A549 (cell line): ENCODE results near the gene SLC9A2. TPM values are rescaled to one million over a fixed set of nuclear protein-coding genes. Genes with fewer than 3 reads are reported as not detected.

Source experiments
- ATAC-seq, 2 experiments: fragments of 200-7000 bp in 1 of 2; fragments of >200 bp in 1 of 2; cut with Nextera tagmentation in 1 of 2; cut with Tn5 transposase in 1 of 2; 3 replicates each; pipeline versions ENCODE4 v1.8.0 to v1.9.1; 2018 to 2020; ENCODE audit warnings: mild to moderate bottlenecking in 1 of 2, moderate library complexity in 1 of 2
- CTCF ChIA-PET: fragments of 300-600 bp; sonication (Branson Sonifier 250); formaldehyde crosslinking; extraction: SDS; loops from one replicate; lab custom pipeline; 2021; ENCODE audit warnings: antibody characterized with exemption, inconsistent platforms; lab: Yijun Ruan, JAX
- POLR2A ChIA-PET: fragments of 350-600 bp; formaldehyde crosslinking; extraction: SDS; loops from one replicate; lab custom pipeline; 2021; ENCODE audit warnings: antibody characterized with exemption, inconsistent platforms; lab: Yijun Ruan, JAX
- DNase-seq, 2 experiments: peaks; one replicate each; pipeline versions ENCODE4 v3.0.0 to v3.0.0-alpha.2; 2011 to 2016; ENCODE audit warnings: low read depth in 1 of 2, low spot score in 1 of 2
- FAIRE-seq: peaks from 2 replicates; lab custom pipeline; 2011; peaks lifted over from hg19 to GRCh38; lab: Jason Lieb, UNC
- H3K27ac ChIP-seq, 2 experiments: fragments of >200 bp; sonication (Bioruptor Twin); formaldehyde crosslinking; 3 replicates each; pipeline ENCODE4 v1.5.1; 2016 to 2017
- H3K4me1 ChIP-seq: fragments of >200 bp; sonication (Bioruptor Twin); formaldehyde crosslinking; 3 replicates; pipeline ENCODE4 v1.6.1; 2016
- H3K4me2 ChIP-seq: fragments of >200 bp; sonication (Bioruptor Twin); formaldehyde crosslinking; 3 replicates; pipeline ENCODE4 v1.6.1; 2016
- H3K4me3 ChIP-seq: fragments of >200 bp; sonication (Bioruptor Twin); formaldehyde crosslinking; 3 replicates; pipeline ENCODE4 v1.5.1; 2016
- H3K9me3 ChIP-seq: fragments of >200 bp; sonication (Bioruptor Twin); formaldehyde crosslinking; 3 replicates; pipeline ENCODE4 v1.6.1; 2016
- CBX2 ChIP-seq: fragments of 200-600 bp; sonication (generic); IDR thresholded peaks from 2 replicates; pipeline ENCODE4 v1.6.1; 2016; ENCODE audit warnings: low read depth, mild to moderate bottlenecking, borderline replicate concordance
- CEBPB ChIP-seq, 2 experiments: fragments of >200 bp in 1 of 2; sonication (Bioruptor Twin) in 1 of 2; formaldehyde crosslinking in 1 of 2; IDR thresholded peaks; 2 replicates each; pipeline ENCODE4 v1.6.1; 2012 to 2016
- EP300 ChIP-seq, 2 experiments: fragments of >200 bp; sonication (Bioruptor Twin); formaldehyde crosslinking; IDR thresholded peaks; 2 replicates in 1 of 2; 3 replicates in 1 of 2; pipeline ENCODE4 v1.6.1; 2016 to 2017
- FOSL2 ChIP-seq, 2 experiments: fragments of 450-650 bp in 1 of 2; fragments of >200 bp in 1 of 2; sonication (Bioruptor Twin) in 1 of 2; formaldehyde crosslinking; IDR thresholded peaks; 2 replicates each; pipeline versions ENCODE4 v1.5.0 to v1.6.1; 2016 to 2020; ENCODE audit warnings: mild to moderate bottlenecking in 1 of 2, moderate library complexity in 1 of 2
- FOXS1 ChIP-seq: fragments of 250-450 bp; sonication (Bioruptor Pico); IDR thresholded peaks from 2 replicates; pipeline ENCODE4 v1.5.0; 2020; ENCODE audit warnings: mild to moderate bottlenecking, moderate library complexity
- HEYL ChIP-seq: fragments of 250-450 bp; sonication (Bioruptor Pico); IDR thresholded peaks from 2 replicates; pipeline ENCODE4 v1.8.0; 2021; ENCODE audit warnings: mild to moderate bottlenecking, moderate library complexity
- HOXA7 ChIP-seq: fragments of 250-450 bp; sonication (Bioruptor Pico); IDR thresholded peaks from 2 replicates; pipeline ENCODE4 v1.5.0; 2020; ENCODE audit warnings: mild to moderate bottlenecking, moderate library complexity
- HOXB5 ChIP-seq: fragments of 250-450 bp; sonication (Bioruptor Pico); IDR thresholded peaks from 2 replicates; pipeline ENCODE4 v1.5.0; 2020; ENCODE audit warnings: mild to moderate bottlenecking, moderate library complexity
- JUNB ChIP-seq: fragments of >200 bp; sonication (Bioruptor Twin); formaldehyde crosslinking; IDR thresholded peaks from 2 replicates; pipeline ENCODE4 v1.6.1; 2016
- KDM1A ChIP-seq: fragments of 200-600 bp; sonication (generic); IDR thresholded peaks from 2 replicates; pipeline ENCODE4 v1.6.1; 2016; ENCODE audit warnings: low read depth, mild to moderate bottlenecking
- NFE2L2 ChIP-seq: fragments of 150-350 bp; conservative IDR thresholded peaks from 2 replicates; pipeline ENCODE4 v1.6.1; 2014; ENCODE audit warnings: low read length
- PHF8 ChIP-seq: fragments of 200-600 bp; sonication (generic); IDR thresholded peaks from 2 replicates; pipeline ENCODE4 v1.6.1; 2016; ENCODE audit warnings: low read depth, mild to moderate bottlenecking, antibody characterized with exemption, moderate library complexity, borderline replicate concordance
- POLR2A ChIP-seq: IDR thresholded peaks from 2 replicates; pipeline ENCODE4 v1.6.1; 2012; ENCODE audit warnings: mild to moderate bottlenecking, low read length
- RNF2 ChIP-seq: fragments of 200-600 bp; sonication (generic); IDR thresholded peaks from 2 replicates; pipeline ENCODE4 v1.6.1; 2016; ENCODE audit warnings: low read depth, mild to moderate bottlenecking, antibody characterized with exemption, moderate library complexity, borderline replicate concordance
- SREBF2 ChIP-seq: fragments of 450-650 bp; IDR thresholded peaks from 2 replicates; pipeline ENCODE4 v1.6.1; 2014; ENCODE audit warnings: mild to moderate bottlenecking, moderate library complexity
- TFCP2L1 ChIP-seq: fragments of 250-450 bp; sonication (Bioruptor Pico); IDR thresholded peaks from 2 replicates; pipeline ENCODE4 v1.5.0; 2021; ENCODE audit warnings: mild to moderate bottlenecking
- WGBS: methylation state at CpG from one replicate; pipeline ENCODE4 v1.1.6; 2017; ENCODE audit errors: missing lambda C conversion rate; 5-methylcytosine and 5-hydroxymethylcytosine counted together
- polyA plus RNA-seq, 4 experiments: library from polyadenylated mRNA; depleted of rRNA in 3 of 4; stranded (reverse); fragments of >200 nt; fragmentation: RNase III in 1 of 4; extraction: RNeasy Plus Mini Kit Qiagen cat#74134 plus additional on column Dnase treatment in 1 of 4; gene quantifications; 2 replicates in 3 of 4; 3 replicates in 1 of 4; pipeline ENCODE4 v1.2.3, GENCODE V29; 2011 to 2017
- TF ChIP-seq, protein P1 (sequence below): fragments of 250-450 bp; sonication (Bioruptor Pico); IDR thresholded peaks from 2 replicates; pipeline ENCODE4 v1.5.0; 2020; ENCODE audit warnings: low read depth, mild to moderate bottlenecking, moderate library complexity
- TF ChIP-seq, protein P2 (sequence below): IDR thresholded peaks from 2 replicates; pipeline ENCODE4 v1.6.1; 2012
- TF ChIP-seq, protein P3 (sequence below): IDR thresholded peaks from 2 replicates; pipeline ENCODE4 v1.6.1; 2012
- TF ChIP-seq, protein P4 (sequence below): fragments of 250-450 bp; sonication (Bioruptor Pico); IDR thresholded peaks from 2 replicates; pipeline ENCODE4 v1.5.0; 2021; ENCODE audit warnings: mild to moderate bottlenecking, moderate library complexity, borderline replicate concordance

SLC9A2 gene
- polyA plus RNA-seq, 2 of the 4 experiments (the other 2 are of a cell fraction) = 3.0 to 4.1 TPM

DNA sequence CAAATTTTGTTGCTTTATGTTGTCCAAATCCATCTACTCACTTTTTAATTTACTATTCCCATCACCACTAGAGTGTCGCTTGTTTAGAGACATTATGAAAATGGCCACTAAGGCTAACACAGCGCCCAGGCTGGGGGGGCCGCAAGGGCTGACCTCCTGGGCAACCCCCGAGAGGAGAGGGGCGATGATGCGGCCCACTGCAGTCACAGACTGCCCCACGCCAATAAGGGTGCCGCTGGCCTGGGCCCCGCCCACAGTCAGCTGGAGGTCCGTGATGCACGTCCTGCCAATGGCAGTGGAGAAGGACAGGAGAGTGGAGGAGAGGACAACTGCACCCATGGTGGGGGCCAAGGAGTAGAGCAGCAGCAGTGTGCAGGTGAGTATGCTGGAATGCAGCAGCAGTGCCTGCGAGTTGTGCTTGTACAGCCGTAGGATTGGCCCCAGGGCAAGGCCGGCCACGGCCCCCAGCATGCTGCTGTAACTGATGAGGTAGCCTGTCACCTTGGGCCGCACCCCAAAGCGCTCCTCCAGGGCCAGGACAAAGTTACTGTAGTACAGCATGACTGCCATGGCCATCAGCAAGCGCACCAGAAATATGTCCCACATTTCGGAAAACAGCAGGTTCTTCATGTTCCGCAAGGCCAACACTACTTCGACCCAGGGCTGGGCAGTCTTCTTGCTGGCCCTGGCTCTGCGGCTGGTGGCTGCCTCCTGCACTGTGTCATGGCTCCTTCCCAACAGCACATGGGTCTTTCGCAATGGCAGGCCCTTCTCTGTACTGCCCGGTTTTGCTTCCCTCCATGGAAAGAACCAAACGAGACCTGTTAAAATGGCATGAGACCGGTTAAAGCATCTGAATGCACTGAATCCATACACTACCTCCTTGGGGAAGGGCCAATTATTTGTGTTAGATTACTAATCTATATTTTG is 99.3 kb downstream of the SLC9A2 start:
- H3K4me1 ChIP-seq = no peaks in the 10 kb centered on the region
- H3K27ac ChIP-seq = no peak overlapping the region
- TF ChIP-seq FOXS1 (CRISPR knock-in tag) (no peak), HEYL (CRISPR knock-in tag) (no peak), FOSL2 (IDR thresholded peaks at IDR 0.05) (no peak), FOSL2 (CRISPR knock-in tag; IDR thresholded peaks at IDR 0.05) (no peak)
- TF ChIP-seq, protein P1, sequence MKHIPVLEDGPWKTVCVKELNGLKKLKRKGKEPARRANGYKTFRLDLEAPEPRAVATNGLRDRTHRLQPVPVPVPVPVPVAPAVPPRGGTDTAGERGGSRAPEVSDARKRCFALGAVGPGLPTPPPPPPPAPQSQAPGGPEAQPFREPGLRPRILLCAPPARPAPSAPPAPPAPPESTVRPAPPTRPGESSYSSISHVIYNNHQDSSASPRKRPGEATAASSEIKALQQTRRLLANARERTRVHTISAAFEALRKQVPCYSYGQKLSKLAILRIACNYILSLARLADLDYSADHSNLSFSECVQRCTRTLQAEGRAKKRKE = no peak
- no peak overlapping the region for H3K4me3 ChIP-seq
- no peak for DNase-seq
- H3K4me2 ChIP-seq = no peak overlapping the region
- H3K9me3 ChIP-seq = no peaks in the 10 kb centered on the region
- FAIRE-seq = no peak
- ChIA-PET CTCF (interaction anchor here (0.7 kb wide), 1 partner anchor 130 kb away, joined by 4 read pairs; no protein-coding TSS in a partner anchor), POLR2A (no interaction called here)
- ATAC-seq = no peak
- WGBS = 93% methylated on average over 21 of the region's 26 CpGs

DNA sequence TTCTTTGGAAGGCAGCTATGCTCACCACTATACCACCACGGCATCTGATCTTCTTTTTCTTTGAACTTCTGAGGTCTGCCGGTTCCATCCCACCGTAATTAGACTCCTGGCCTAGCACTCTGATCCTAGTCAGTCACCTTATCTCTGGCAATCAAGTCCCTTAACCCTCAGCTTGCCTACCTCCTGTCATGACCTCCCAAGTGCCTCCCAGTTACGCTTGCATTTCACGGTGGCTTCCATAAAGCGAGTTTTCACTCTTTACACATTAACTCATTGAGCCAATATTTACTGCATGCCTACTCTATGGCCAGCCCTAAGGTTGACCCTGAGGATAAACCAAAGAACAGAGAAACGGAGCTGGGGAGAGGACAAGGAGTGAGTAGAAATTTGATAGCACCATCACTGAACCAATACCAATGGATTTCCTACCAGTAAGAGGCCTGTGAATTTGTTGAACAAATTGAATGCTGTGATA is 104.7 kb downstream of the SLC9A2 start:
- no peak for FAIRE-seq
- ChIA-PET POLR2A (no interaction called here), CTCF (interaction anchor here (1.4 kb wide), 1 partner anchor 29 kb away, joined by 4 read pairs; no protein-coding TSS in a partner anchor)
- no peak for DNase-seq
- Histone ChIP-seq H3K4me1 (no peaks in the 10 kb centered on the region), H3K27ac (no peak overlapping the region), H3K4me3 (no peak overlapping the region), H3K9me3 (no peaks in the 10 kb centered on the region), H3K4me2 (no peak overlapping the region)
- ATAC-seq = no peak
- TF ChIP-seq, protein P2, sequence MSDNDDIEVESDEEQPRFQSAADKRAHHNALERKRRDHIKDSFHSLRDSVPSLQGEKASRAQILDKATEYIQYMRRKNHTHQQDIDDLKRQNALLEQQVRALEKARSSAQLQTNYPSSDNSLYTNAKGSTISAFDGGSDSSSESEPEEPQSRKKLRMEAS = no peak
- TF ChIP-seq PHF8 = no peak
- TF ChIP-seq CEBPB (IDR thresholded peaks at IDR 0.05) = no peak
- no peak for TF ChIP-seq CBX2
- 73% methylated on average over 7 of the region's 7 CpGs for whole genome bisulfite sequencing

DNA sequence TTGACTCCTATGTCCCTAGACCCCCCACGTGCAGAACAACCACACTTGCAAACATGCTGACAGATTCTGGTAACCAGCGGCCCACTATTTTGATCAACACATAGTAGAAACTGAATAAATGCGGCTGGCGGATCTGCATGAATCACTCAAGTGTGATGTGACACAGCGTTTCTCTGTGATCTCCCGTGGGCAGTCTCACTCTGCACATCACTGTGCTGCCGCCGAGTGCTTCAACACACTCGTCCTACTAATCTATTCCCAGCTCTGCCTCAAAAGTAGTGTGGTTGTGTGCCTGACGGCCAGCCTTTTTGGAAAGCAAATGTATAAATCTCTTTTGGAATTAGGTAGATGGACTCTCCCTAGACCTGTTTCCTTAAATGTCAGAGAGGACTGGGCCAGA is 105.2 kb downstream of the SLC9A2 start:
- ATAC-seq = no peak
- Histone ChIP-seq H3K9me3 (no peaks in the 10 kb centered on the region), H3K27ac (no peak overlapping the region), H3K4me2 (no peak overlapping the region), H3K4me1 (no peaks in the 10 kb centered on the region), H3K4me3 (no peak overlapping the region)
- TF ChIP-seq HOXB5 (CRISPR knock-in tag) = no peak
- no peak for TF ChIP-seq EP300 (IDR thresholded peaks at IDR 0.05)
- TF ChIP-seq POLR2A = no peak
- TF ChIP-seq, protein P3, sequence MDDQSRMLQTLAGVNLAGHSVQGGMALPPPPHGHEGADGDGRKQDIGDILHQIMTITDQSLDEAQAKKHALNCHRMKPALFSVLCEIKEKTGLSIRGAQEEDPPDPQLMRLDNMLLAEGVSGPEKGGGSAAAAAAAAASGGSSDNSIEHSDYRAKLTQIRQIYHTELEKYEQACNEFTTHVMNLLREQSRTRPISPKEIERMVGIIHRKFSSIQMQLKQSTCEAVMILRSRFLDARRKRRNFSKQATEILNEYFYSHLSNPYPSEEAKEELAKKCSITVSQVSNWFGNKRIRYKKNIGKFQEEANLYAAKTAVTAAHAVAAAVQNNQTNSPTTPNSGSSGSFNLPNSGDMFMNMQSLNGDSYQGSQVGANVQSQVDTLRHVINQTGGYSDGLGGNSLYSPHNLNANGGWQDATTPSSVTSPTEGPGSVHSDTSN = no peak
- TF ChIP-seq RNF2 = no peak
- TF ChIP-seq JUNB = no peak
- no peak for TF ChIP-seq NFE2L2
- TF ChIP-seq, protein P1 = no peak
- no peak for TF ChIP-seq SREBF2
- TF ChIP-seq KDM1A = no peak
- no peak for TF ChIP-seq CEBPB (IDR thresholded peaks at IDR 0.05)
- TF ChIP-seq HOXA7 (CRISPR knock-in tag) = no peak
- no peak for TF ChIP-seq TFCP2L1
- TF ChIP-seq, protein P4, sequence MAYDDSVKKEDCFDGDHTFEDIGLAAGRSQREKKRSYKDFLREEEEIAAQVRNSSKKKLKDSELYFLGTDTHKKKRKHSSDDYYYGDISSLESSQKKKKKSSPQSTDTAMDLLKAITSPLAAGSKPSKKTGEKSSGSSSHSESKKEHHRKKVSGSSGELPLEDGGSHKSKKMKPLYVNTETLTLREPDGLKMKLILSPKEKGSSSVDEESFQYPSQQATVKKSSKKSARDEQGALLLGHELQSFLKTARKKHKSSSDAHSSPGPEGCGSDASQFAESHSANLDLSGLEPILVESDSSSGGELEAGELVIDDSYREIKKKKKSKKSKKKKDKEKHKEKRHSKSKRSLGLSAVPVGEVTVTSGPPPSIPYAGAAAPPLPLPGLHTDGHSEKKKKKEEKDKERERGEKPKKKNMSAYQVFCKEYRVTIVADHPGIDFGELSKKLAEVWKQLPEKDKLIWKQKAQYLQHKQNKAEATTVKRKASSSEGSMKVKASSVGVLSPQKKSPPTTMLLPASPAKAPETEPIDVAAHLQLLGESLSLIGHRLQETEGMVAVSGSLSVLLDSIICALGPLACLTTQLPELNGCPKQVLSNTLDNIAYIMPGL (CRISPR knock-in tag) = no peak
- WGBS = 90% methylated on average over 10 of the region's 10 CpGs
- CTCF ChIA-PET = interaction anchor here (1.4 kb wide), 1 partner anchor 29 kb away, joined by 4 read pairs; no protein-coding TSS in a partner anchor
- DNase-seq = no peak
- POLR2A ChIA-PET = no interaction called here
- FAIRE-seq = no peak
